ENCODE measurements around the gene MEF2C. TPM values are rescaled to one million over a fixed set of nuclear protein-coding genes. Genes with fewer than 3 reads are reported as not detected.

The MEF2C gene
- total RNA-seq, 2 donors from 2014 or later, result 7.3 to 26.9 TPM

DNA sequence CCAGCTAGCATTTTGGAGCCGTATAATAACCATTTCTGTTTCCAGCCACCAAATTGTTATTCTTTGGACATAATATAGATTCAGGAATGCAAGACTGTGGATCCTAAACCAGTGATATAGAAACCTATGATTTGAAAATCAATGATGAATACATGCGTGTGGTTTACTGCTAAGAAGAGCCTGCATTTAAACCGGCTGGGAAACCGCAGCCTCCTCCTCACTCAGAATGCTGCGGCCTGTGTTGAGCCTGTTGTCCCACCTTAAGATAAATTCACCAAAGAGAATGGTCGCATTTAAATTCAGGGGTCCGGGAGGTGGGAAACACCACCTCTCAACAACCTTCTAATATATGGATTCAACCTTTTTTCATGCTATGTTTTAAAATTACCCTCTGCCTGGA lies 148.0 kb downstream of the MEF2C start:
- intact Hi-C loops (cut with DNase I), result loop anchor here (10.0 kb wide), 1 partner anchor 150 kb away; the partner anchor contains the start of gene MEF2C
- Histone ChIP-seq H3K9me3 (no peaks in the 10 kb centered on the region), H3K4me1 (no peaks in the 10 kb centered on the region), H3K27me3 (no peaks in the 10 kb centered on the region), H3K4me3 (no peak overlapping the region), H3K9ac (ENCODE audit: low read depth in 2 of 2, low read length in 2 of 2) (no peak overlapping the region), H3K27ac (no peak overlapping the region), H3K36me3 (no peaks in the 10 kb centered on the region)
- no peak for DNase-seq
- TF ChIP-seq, protein P1, sequence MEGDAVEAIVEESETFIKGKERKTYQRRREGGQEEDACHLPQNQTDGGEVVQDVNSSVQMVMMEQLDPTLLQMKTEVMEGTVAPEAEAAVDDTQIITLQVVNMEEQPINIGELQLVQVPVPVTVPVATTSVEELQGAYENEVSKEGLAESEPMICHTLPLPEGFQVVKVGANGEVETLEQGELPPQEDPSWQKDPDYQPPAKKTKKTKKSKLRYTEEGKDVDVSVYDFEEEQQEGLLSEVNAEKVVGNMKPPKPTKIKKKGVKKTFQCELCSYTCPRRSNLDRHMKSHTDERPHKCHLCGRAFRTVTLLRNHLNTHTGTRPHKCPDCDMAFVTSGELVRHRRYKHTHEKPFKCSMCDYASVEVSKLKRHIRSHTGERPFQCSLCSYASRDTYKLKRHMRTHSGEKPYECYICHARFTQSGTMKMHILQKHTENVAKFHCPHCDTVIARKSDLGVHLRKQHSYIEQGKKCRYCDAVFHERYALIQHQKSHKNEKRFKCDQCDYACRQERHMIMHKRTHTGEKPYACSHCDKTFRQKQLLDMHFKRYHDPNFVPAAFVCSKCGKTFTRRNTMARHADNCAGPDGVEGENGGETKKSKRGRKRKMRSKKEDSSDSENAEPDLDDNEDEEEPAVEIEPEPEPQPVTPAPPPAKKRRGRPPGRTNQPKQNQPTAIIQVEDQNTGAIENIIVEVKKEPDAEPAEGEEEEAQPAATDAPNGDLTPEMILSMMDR (IDR thresholded peaks at IDR 0.05), result no peak

DNA sequence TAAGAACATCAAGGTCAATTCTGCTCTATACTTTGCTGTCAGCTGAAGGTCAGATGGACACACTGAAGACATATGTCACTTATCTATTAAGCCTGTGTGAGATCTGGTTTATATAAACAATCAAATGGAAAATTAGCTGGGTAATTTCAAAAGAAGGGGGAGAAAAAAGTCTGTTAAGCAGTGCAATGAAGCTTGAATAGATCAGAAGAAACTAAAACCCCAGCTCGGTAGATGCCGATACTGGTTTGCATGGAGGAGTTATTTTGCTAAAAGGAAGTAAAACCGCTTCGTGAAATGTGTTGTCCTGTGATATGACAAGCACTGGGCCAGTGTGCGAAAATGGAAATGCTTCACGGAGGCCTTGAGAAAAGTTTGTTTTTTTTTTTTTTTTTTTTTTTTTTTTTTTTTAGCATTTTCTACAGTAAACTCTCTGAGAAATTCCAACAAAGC lies 148.8 kb downstream of the MEF2C start:
- TF ChIP-seq, protein P1 (IDR thresholded peaks at IDR 0.05), result no peak
- intact Hi-C loops (cut with DNase I), result loop anchor here (10.0 kb wide), 1 partner anchor 151 kb away; the partner anchor contains the start of gene MEF2C
- H3K4me1 ChIP-seq, result no peaks in the 10 kb centered on the region
- no peaks in the 10 kb centered on the region for H3K36me3 ChIP-seq
- H3K27me3 ChIP-seq, result no peaks in the 10 kb centered on the region
- no peak for DNase-seq
- H3K9me3 ChIP-seq, result no peaks in the 10 kb centered on the region
- no peak overlapping the region for H3K9ac ChIP-seq (ENCODE audit: low read depth in 2 of 2, low read length in 2 of 2)
- no peak overlapping the region for H3K4me3 ChIP-seq
- H3K27ac ChIP-seq, result no peak overlapping the region

DNA sequence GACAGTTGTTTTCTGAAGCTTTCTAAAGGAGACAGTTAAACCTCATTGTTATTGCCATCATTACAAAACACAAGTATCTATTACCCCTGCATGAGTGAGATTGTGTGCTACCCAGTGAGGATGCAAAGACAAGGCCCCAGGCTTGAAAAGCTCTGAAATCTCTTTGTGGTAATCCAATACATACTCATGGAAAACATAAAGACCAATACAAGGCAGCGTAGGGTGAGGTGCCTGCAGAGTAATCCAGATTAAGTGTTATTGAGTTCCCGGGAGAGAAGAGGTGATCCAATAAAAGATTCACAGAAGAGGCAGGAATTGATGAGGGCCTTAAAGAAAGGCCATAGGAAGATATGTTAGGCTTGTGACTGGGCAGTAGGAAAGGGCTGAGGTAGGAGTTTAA lies 150.1 kb downstream of the MEF2C start:
- DNase-seq, result no peak
- H3K4me3 ChIP-seq, result no peak overlapping the region
- H3K4me1 ChIP-seq, result no peaks in the 10 kb centered on the region
- TF ChIP-seq, protein P1 (IDR thresholded peaks at IDR 0.05), result no peak
- no peaks in the 10 kb centered on the region for H3K27me3 ChIP-seq
- H3K9ac ChIP-seq (ENCODE audit: low read depth in 2 of 2, low read length in 2 of 2), result no peak overlapping the region
- H3K27ac ChIP-seq, result peak overlapping the region; percentile 31
- H3K36me3 ChIP-seq, result no peaks in the 10 kb centered on the region
- no peaks in the 10 kb centered on the region for H3K9me3 ChIP-seq
- intact Hi-C loops (cut with DNase I), result loop anchor here (10.0 kb wide), 1 partner anchor 152 kb away; the partner anchor contains the start of gene MEF2C

DNA sequence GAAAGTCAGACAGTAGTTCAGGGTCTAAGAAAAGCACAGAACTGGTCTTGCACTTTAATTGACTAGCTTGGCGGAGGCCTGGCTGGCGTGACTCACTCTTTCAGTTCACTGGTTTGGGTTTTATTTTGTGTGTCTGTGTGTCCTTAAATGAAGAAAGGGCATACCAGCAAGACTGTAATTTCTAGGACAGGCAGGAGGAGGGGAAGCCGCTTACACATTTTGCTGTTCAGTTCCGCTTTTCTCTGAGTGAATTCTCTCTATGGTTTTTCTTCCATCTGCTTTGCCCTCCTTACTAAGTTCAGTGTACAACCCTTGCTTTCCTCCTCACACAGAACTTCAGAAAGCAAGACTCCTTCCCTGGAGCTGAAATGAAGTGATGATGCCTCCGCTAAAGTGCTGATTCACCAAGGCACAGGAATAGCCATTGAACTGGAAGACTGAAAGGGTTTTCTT lies 150.8 kb downstream of the MEF2C start:
- TF ChIP-seq, protein P1 (IDR thresholded peaks at IDR 0.05), result no peak
- no peaks in the 10 kb centered on the region for H3K36me3 ChIP-seq
- peak overlapping the region; percentile 31 for H3K27ac ChIP-seq
- H3K4me3 ChIP-seq, result no peak overlapping the region
- no peaks in the 10 kb centered on the region for H3K27me3 ChIP-seq
- no peak for DNase-seq
- no peak overlapping the region for H3K9ac ChIP-seq (ENCODE audit: low read depth in 2 of 2, low read length in 2 of 2)
- no peaks in the 10 kb centered on the region for H3K9me3 ChIP-seq
- intact Hi-C loops (cut with DNase I), result loop anchor here (10.0 kb wide), 1 partner anchor 153 kb away; the partner anchor contains the start of gene MEF2C
- no peaks in the 10 kb centered on the region for H3K4me1 ChIP-seq

DNA sequence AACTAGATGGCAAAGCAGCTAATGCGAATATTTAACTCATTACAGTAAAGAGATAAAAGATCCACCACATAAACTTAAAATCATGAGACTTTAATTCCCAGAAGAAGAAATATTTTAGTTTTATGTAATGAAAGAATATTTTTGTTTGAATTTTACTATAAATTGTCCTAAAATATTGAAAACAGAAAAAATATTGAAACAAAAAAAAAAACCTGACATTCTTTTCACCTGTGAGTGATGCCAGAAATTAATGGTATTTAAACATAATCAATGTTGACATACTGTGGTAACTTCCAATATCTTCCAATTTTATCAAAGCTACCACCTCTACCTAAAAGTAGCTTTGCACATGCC lies 153.2 kb downstream of the MEF2C start:
- Histone ChIP-seq H3K27ac (no peak overlapping the region), H3K4me1 (no peaks in the 10 kb centered on the region), H3K4me3 (no peak overlapping the region), H3K36me3 (no peaks in the 10 kb centered on the region), H3K9ac (ENCODE audit: low read depth in 2 of 2, low read length in 2 of 2) (no peak overlapping the region), H3K9me3 (no peaks in the 10 kb centered on the region), H3K27me3 (no peaks in the 10 kb centered on the region)
- intact Hi-C loops (cut with DNase I), result loop anchor here (5.0 to 10.0 kb wide), 3 partner anchors 155 to 1537 kb away; partner anchors contain the start of gene MEF2C
- TF ChIP-seq, protein P1 (IDR thresholded peaks at IDR 0.05), result no peak
- no peak for DNase-seq
